H1 (cell line): Measurements from ENCODE around the gene PTPN5. TPM values are rescaled to one million over a fixed set of nuclear protein-coding genes. Genes with fewer than 3 reads are reported as not detected.

Experiments used
- CTCF ChIA-PET: fragments of 300-600 bp; sonication (Branson Sonifier 250); formaldehyde crosslinking; loops from one replicate; lab custom pipeline; 2021; ENCODE audit not compliant: partially characterized antibody; lab: Charles Lee
- POLR2A ChIA-PET: fragments of 300-600 bp; sonication (Branson Sonifier 250); formaldehyde crosslinking; loops from one replicate; lab custom pipeline; 2021; ENCODE audit warnings: inconsistent platforms; ENCODE audit not compliant: partially characterized antibody; lab: Charles Lee
- DNase-seq, 2 experiments: peaks; one replicate each; pipeline versions ENCODE4 v3.0.0 to v3.0.0-alpha.2; 2010 to 2022; ENCODE audit warnings: low spot score in 2 of 2, low read depth in 1 of 2, mixed read lengths in 1 of 2
- FAIRE-seq: peaks from 2 replicates; lab custom pipeline; 2011; peaks lifted over from hg19 to GRCh38; lab: Jason Lieb, UNC
- H2AFZ ChIP-seq: 2 replicates; pipeline ENCODE4 v1.8.1; 2012; ENCODE audit warnings: low read length, inconsistent platforms
- H2AK5ac ChIP-seq: 2 replicates; pipeline ENCODE4 v1.6.1; 2013; ENCODE audit warnings: low read depth, low read length
- H2BK120ac ChIP-seq: replicated peaks from 2 replicates; pipeline ENCODE3; 2013; ENCODE audit warnings: low read depth, low read length, inconsistent platforms
- H2BK12ac ChIP-seq: 2 replicates; pipeline ENCODE4 v1.6.1; 2013; ENCODE audit warnings: low read depth, low read length
- H2BK15ac ChIP-seq: 2 replicates; pipeline ENCODE4 v1.6.1; 2013; ENCODE audit warnings: low read length
- H2BK20ac ChIP-seq: 2 replicates; pipeline ENCODE4 v1.6.1; 2013; ENCODE audit warnings: low read length
- H2BK5ac ChIP-seq: 2 replicates; pipeline ENCODE4 v1.6.1; 2013; ENCODE audit warnings: low read depth, low read length
- H3K14ac ChIP-seq: 2 replicates; pipeline ENCODE4 v1.6.1; 2013; ENCODE audit warnings: inconsistent platforms; ENCODE audit not compliant: insufficient read length
- H3K18ac ChIP-seq: 2 replicates; pipeline ENCODE4 v1.6.1; 2013; ENCODE audit warnings: low read length; ENCODE audit errors: extremely low read depth
- H3K23ac ChIP-seq: 2 replicates; pipeline ENCODE4 v1.6.1; 2013; ENCODE audit warnings: inconsistent platforms; ENCODE audit not compliant: insufficient read length
- H3K23me2 ChIP-seq: 2 replicates; pipeline ENCODE4 v1.6.1; 2013; ENCODE audit warnings: low read depth, low read length
- H3K27ac ChIP-seq: 2 replicates; pipeline ENCODE4 v1.6.1; 2011; ENCODE audit warnings: low read depth, low read length, inconsistent platforms
- H3K27me3 ChIP-seq, 4 experiments: replicated peaks in 1 of 4; 1 replicate in 1 of 4; 2 replicates in 3 of 4; pipeline versions ENCODE4 v1.6.1 to v1.8.1; 2011 to 2013; ENCODE audit warnings: low read length in 3 of 4, mild to moderate bottlenecking in 3 of 4, inconsistent platforms in 2 of 4, mixed read lengths in 2 of 4, moderate library complexity in 1 of 4; ENCODE audit not compliant: control insufficient read depth in 3 of 4, insufficient read depth in 3 of 4; ENCODE audit errors: extremely low read depth in 1 of 4
- H3K36me3 ChIP-seq, 4 experiments: 2 replicates each; pipeline versions ENCODE4 v1.6.1 to v1.8.1; 2011 to 2013; ENCODE audit warnings: mild to moderate bottlenecking in 4 of 4, low read length in 3 of 4, moderate library complexity in 2 of 4, control low read depth in 1 of 4, inconsistent platforms in 1 of 4; ENCODE audit not compliant: insufficient read depth in 4 of 4, control insufficient read depth in 2 of 4
- H3K4ac ChIP-seq: replicated peaks from 2 replicates; pipeline ENCODE3; 2013; ENCODE audit warnings: low read length, low read depth, mixed read lengths, inconsistent platforms; ENCODE audit not compliant: insufficient read length
- H3K4me1 ChIP-seq, 4 experiments: replicated peaks in 1 of 4; 1 replicate in 1 of 4; 2 replicates in 3 of 4; pipeline versions ENCODE4 v1.6.1 to v1.8.1; 2011 to 2013; ENCODE audit warnings: low read length in 3 of 4, inconsistent platforms in 2 of 4, mixed read lengths in 1 of 4; ENCODE audit not compliant: insufficient read depth in 4 of 4, control insufficient read depth in 3 of 4
- H3K4me2 ChIP-seq, 2 experiments: 2 replicates each; pipeline versions ENCODE4 v1.6.1 to v1.8.1; 2011 to 2013; ENCODE audit warnings: low read depth in 2 of 2, low read length in 2 of 2, control low read depth in 1 of 2, inconsistent platforms in 1 of 2, mild to moderate bottlenecking in 1 of 2; ENCODE audit not compliant: insufficient read depth in 1 of 2
- H3K4me3 ChIP-seq, 4 experiments: fragments of 200-600, 300-600 bp in 1 of 4; sonication (generic), shearing (Covaris generic), sonication (Bioruptor Twin) in 1 of 4; 2 replicates each; pipeline versions ENCODE4 v1.5.1 to v1.8.1; 2011 to 2016; ENCODE audit warnings: low read length in 4 of 4, low read depth in 3 of 4, control low read depth in 2 of 4, inconsistent platforms in 2 of 4, mild to moderate bottlenecking in 2 of 4, mixed read lengths in 1 of 4, moderate library complexity in 1 of 4; ENCODE audit not compliant: insufficient read depth in 2 of 4; ENCODE audit errors: extremely low read depth in 1 of 4
- H3K56ac ChIP-seq: replicated peaks from 2 replicates; pipeline ENCODE3; 2013; ENCODE audit warnings: low read depth, mild to moderate bottlenecking, mixed read lengths, low read length, inconsistent platforms; ENCODE audit not compliant: insufficient read length
- H3K79me1 ChIP-seq: 2 replicates; pipeline ENCODE4 v1.6.1; 2013; ENCODE audit warnings: low read depth, low read length, control low read depth
- H3K79me2 ChIP-seq, 2 experiments: 2 replicates each; pipeline versions ENCODE4 v1.6.1 to v1.8.1; 2012 to 2013; ENCODE audit warnings: low read length in 2 of 2, mild to moderate bottlenecking in 2 of 2, inconsistent platforms in 1 of 2; ENCODE audit not compliant: insufficient read depth in 2 of 2, control insufficient read depth in 1 of 2
- H3K9ac ChIP-seq, 4 experiments: replicated peaks in 1 of 4; 1 replicate in 1 of 4; 2 replicates in 3 of 4; pipeline versions ENCODE4 v1.6.1 to v1.8.1; 2011 to 2013; ENCODE audit warnings: low read depth in 3 of 4, low read length in 3 of 4, control low read depth in 2 of 4, mild to moderate bottlenecking in 2 of 4, moderate library complexity in 2 of 4, inconsistent platforms in 1 of 4; ENCODE audit errors: extremely low read depth in 1 of 4
- H3K9me3 ChIP-seq, 2 experiments: 2 replicates each; pipeline versions ENCODE4 v1.6.1 to v1.8.1; 2012 to 2013; ENCODE audit warnings: mild to moderate bottlenecking in 2 of 2, moderate library complexity in 2 of 2, control low read depth in 1 of 2, inconsistent platforms in 1 of 2, low read depth in 1 of 2, low read length in 1 of 2, mixed read lengths in 1 of 2; ENCODE audit not compliant: insufficient read depth in 2 of 2
- H4K20me1 ChIP-seq, 2 experiments: replicated peaks in 1 of 2; 2 replicates each; pipeline versions ENCODE3 to v1.8.1; 2011 to 2013; ENCODE audit warnings: inconsistent platforms in 2 of 2, low read length in 2 of 2, mild to moderate bottlenecking in 1 of 2; ENCODE audit not compliant: insufficient read depth in 2 of 2, control insufficient read depth in 1 of 2
- H4K5ac ChIP-seq: 2 replicates; pipeline ENCODE4 v1.6.1; 2013; ENCODE audit warnings: low read length, low read depth, mixed read lengths, inconsistent platforms; ENCODE audit not compliant: insufficient read length
- H4K8ac ChIP-seq: 2 replicates; pipeline ENCODE4 v1.8.0; 2013; ENCODE audit warnings: mild to moderate bottlenecking, moderate library complexity, low read length, inconsistent platforms; ENCODE audit not compliant: insufficient read depth; ENCODE audit errors: extremely low read depth
- H4K91ac ChIP-seq: replicated peaks from 2 replicates; pipeline ENCODE3; 2013; ENCODE audit warnings: low read length, mixed read lengths, inconsistent platforms; ENCODE audit not compliant: insufficient read length
- BACH1 ChIP-seq: IDR thresholded peaks from 2 replicates; pipeline ENCODE4 v1.6.1; 2012; ENCODE audit warnings: low read length, improper control_type of control experiment
- EP300 ChIP-seq, 2 experiments: IDR thresholded peaks; 1 replicate in 1 of 2; 2 replicates in 1 of 2; pipeline ENCODE4 v1.6.1; 2011 to 2012; ENCODE audit warnings: low read depth in 2 of 2, low read length in 2 of 2, mild to moderate bottlenecking in 2 of 2, borderline replicate concordance in 1 of 2, inconsistent platforms in 1 of 2, moderate library complexity in 1 of 2
- WGBS, 2 experiments: shearing (Covaris generic) in 1 of 2; methylation state at CpG; one replicate each; pipeline versions ENCODE4 v1.1.6 to v1.1.7; 2013 to 2015; ENCODE audit warnings: low lambda C conversion rate in 2 of 2, mixed read lengths in 2 of 2, inconsistent platforms in 1 of 2, low coverage in 1 of 2, missing lambda C conversion rate in 1 of 2; ENCODE audit not compliant: insufficient replicate concordance in 2 of 2, insufficient coverage in 1 of 2, insufficient read length in 1 of 2; ENCODE audit errors: extremely low coverage in 1 of 2, missing lambda C conversion rate in 1 of 2; 5-methylcytosine and 5-hydroxymethylcytosine counted together
- polyA plus RNA-seq, 7 experiments: library from polyadenylated mRNA; depleted of rRNA in 3 of 7; stranded (reverse) in 5 of 7; unstranded in 2 of 7; fragments of >200 nt in 5 of 7; fragments of 200-250 nt in 2 of 7; gene quantifications; 1 replicate in 5 of 7; 2 replicates in 1 of 7; 4 replicates in 1 of 7; pipeline versions ENCODE4 v1.2.1 to v1.2.3, GENCODE V29; 2011 to 2013; ENCODE audit warnings: missing spikeins in 2 of 7, mixed read lengths in 2 of 7
- total RNA-seq: library from RNA; stranded (reverse); fragmentation: NEBNext Ultra II Directional; extraction: Animal tissue kit (Norgen Biotek cat#: 25700); gene quantifications from 2 replicates; pipeline ENCODE4 v1.2.1, GENCODE V29; 2021

Gene PTPN5
- total and polyA plus RNA-seq, 2 of the 8 experiments (the other 6 are each of a cell fraction or from before 2014, with no cell fraction given) = 8.4 to 12.9 TPM

GRCh38 chr11:18729426-18729825, 62.2 kb downstream of the PTPN5 start:
- H3K4me2 ChIP-seq = no peak overlapping the region
- H3K36me3 ChIP-seq = no peaks in the 10 kb centered on the region; a peak in 1 of 8 replicates
- H2BK5ac ChIP-seq = no peak overlapping the region
- H3K79me1 ChIP-seq = no peaks in the 10 kb centered on the region
- no peaks in the 10 kb centered on the region for H3K23me2 ChIP-seq
- no peak overlapping the region for H2BK15ac ChIP-seq
- H3K27ac ChIP-seq = no peak overlapping the region
- H3K23ac ChIP-seq = no peak overlapping the region
- H3K27me3 ChIP-seq = no peaks in the 10 kb centered on the region
- H3K4me1 ChIP-seq = peaks cover 0 to 20% (median 12%) of the 10 kb centered on the region in 4 experiments; a peak in 5 of 7 replicates
- H2BK20ac ChIP-seq = no peak overlapping the region
- no peak overlapping the region for H3K56ac ChIP-seq
- no peak overlapping the region for H3K14ac ChIP-seq
- H3K18ac ChIP-seq = no peak overlapping the region
- H3K4ac ChIP-seq = no peak overlapping the region
- TF ChIP-seq BACH1 = no peak
- TF ChIP-seq EP300 (IDR thresholded peaks at IDR 0.05; ENCODE audit: borderline replicate concordance in 1 of 2, low read depth in 2 of 2, low read length in 2 of 2) = no peak
- H4K20me1 ChIP-seq = no peaks in the 10 kb centered on the region
- no peak overlapping the region for H3K9ac ChIP-seq
- POLR2A ChIA-PET = interaction anchor here (1.3 to 1.5 kb wide), 2 partner anchors 9 to 31 kb away, joined by 3 read pairs; partner anchors contain the start of gene TMEM86A
- no peak for FAIRE-seq
- H2AK5ac ChIP-seq = no peak overlapping the region
- no peak overlapping the region for H3K4me3 ChIP-seq
- H2AFZ ChIP-seq = no peak overlapping the region
- H4K91ac ChIP-seq = no peak overlapping the region
- no peaks in the 10 kb centered on the region for H3K79me2 ChIP-seq
- DNase-seq = no peak
- CTCF ChIA-PET = interaction anchor here (0.6 to 11.9 kb wide), 16 partner anchors 11 to 375 kb away, joined by 3 to 225 read pairs (median 10); no protein-coding TSS in a partner anchor
- no peak overlapping the region; the same call in 1 of the 2 replicates for H4K8ac ChIP-seq
- no peak overlapping the region for H2BK12ac ChIP-seq
- H2BK120ac ChIP-seq = no peak overlapping the region
- H3K9me3 ChIP-seq = no peaks in the 10 kb centered on the region
- no peak overlapping the region for H4K5ac ChIP-seq
- WGBS, 2 experiments = 87% methylated on average over 11 of the region's 16 CpGs; no CpG with 5 or more reads in 1 of the 2 experiments
